GM21619 (cell line): ENCODE measurements around the gene FAT3.

ENCODE experiments used
- ATAC-seq: cut with Tn5 transposase; IDR thresholded peaks from one replicate; pipeline ENCODE4 v1.9.1; 2021; ENCODE audit not compliant: unreplicated experiment

FAT3 gene

GRCh38 chr11:92224407-92225124 is at the start of gene FAT3:
Gene FAT3, plus strand, starts transcription at chr11:92224818. Its CDS starts 127,295 bp downstream, at chr11:92352113.
- no peak for ATAC-seq

DNA sequence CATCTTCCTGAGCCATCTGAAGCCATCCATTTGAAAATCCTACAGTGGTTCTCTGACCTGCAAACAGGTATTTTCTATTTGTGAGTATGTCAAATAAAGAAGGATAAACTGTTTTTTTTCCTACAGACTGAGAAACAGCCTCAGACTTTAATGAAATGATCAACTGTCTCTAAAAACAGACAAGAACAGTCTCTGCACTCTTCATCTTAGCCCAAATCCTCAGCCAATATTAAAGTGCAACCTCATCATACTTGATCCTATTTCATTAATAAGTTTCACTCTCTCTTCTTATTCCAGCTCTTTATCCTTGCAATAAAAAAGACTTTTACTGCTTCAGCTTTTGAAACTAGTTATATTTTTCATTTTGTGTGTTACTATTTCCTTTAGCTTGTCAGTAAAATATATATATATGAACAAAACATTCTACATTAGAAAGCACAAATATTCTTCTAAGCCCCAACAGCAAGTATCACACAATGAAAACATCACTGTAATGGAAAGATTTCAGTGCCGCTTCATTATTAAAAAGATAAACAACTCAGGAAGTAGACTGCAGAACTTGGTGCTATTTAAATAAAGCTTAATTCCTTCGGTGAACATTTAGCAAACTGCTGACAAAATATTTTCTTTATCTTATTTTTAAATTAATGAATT is 45.5 kb upstream of the FAT3 start:
- ATAC-seq: no peak

DNA sequence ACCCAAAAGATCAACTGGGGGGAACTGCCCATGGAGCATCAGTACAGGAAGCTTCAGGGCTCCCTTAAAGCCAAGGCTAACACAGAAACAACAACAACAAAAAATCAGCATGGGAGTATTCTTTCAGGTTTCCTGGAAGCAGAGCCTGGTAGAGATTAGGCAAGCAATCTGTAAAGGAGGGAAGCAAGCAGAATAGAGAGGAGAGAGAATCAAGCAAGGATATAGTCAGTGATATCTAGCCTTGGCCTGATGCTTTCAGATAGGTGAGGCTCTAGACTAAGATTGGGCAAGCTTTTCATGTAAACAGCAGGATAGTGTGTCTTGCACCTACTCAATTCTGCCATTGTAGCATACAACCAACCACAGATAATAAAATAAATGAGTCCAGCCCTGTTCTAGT is 44.4 kb upstream of the FAT3 start:
- no peak for ATAC-seq

DNA sequence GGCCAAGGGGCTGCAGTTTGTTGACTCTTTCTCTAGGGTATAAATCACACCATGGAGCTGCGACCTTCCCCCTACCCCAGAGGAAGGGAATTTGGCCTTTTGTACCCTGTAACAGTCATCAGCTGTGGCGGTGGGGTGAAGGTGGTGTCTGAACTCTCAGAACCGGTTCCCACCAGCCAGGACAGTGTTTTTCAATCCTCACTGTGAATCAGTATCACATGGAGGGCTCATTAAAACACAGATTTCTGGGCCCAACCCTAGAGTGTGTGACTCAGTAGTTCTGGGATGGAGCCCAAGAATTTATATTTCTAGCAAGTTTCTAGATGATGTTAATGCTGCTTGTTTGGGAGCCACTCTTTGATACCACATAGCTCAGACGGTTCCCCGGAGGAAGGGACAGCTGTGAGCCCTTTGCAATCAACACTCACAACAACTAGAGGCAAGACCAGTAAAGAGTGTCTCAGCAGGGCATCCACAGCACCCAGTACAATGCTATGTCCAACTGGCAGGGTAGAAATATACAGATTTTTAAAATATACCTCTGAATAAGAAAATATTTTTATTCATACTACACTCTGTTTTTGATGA is 43.9 kb upstream of the FAT3 start:
- ATAC-seq: no peak

GRCh38 chr11:92190535-92191206 is 33.9 kb upstream of the FAT3 start:
- ATAC-seq: no peak

- ATAC-seq: no peak
Observed at GRCh38 chr11:92192141-92192540, 32.5 kb upstream of the FAT3 start.

- no peak for ATAC-seq
Observed at GRCh38 chr11:92198268-92198667, 26.4 kb upstream of the FAT3 start.

DNA sequence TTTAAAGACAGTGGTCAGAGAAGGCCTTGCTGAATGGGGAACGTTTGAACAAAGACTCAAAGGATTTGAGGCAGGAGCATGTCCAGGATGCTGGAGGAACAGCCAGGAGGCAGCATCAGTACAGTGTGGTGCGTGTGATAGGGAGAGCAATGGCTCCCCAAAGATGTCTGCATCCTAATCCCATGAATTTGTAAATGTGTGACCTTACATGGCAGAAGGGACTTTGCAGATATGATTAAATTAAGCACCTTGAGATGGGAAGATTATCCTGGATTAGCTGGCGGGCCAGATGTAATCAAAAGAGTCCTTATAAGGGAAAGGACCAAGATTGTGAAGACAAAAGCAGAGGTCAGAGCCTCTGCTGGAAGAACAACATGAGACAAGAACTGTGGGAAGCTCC is 24.6 kb upstream of the FAT3 start:
- no peak for ATAC-seq

DNA sequence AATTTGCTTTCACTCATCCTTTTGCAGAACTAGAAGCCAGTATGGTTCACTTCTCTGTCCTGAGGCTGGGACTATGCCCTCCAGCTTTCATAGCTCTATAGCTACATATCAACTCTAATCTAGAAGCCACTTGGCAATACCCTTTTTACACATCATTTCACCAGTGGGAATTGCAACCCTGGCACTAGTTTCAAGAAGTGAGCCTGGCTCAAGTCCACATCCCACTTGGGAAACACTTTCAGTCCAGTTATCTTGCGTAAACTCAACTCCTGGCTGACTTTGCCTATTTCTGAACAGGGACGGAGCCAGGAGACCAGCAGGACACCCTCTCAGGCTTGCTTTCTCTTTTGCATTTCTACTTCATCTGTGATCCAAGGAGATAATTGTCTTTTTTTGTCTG is 19.9 kb upstream of the FAT3 start:
- ATAC-seq: no peak

GRCh38 chr11:92206441-92206840 is 18.2 kb upstream of the FAT3 start:
- no peak for ATAC-seq

- no peak for ATAC-seq
Observed at GRCh38 chr11:92211576-92212167, 12.9 kb upstream of the FAT3 start.

DNA sequence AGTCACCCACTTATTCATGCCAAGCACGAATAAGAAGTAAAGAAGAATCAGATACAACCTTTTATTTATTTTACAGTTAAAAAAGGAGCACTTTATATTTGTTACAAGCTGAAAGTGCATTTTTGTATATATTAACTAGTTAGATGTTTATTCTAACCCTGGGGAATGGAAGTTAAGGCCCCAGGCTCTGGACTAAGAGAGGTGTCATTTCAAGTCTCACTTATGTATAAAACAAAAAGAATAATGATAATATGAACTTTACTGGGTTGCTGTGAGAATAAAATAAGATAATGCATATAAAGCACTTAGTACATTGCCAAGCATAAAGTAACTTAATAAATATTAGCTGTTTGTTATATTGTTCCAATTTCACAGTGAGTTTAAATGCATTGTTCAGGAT is 12.1 kb upstream of the FAT3 start:
- no peak for ATAC-seq

- ATAC-seq: no peak
Observed at GRCh38 chr11:92216789-92217188, 7.8 kb upstream of the FAT3 start.

- ATAC-seq: no peak
Observed at GRCh38 chr11:92219476-92219875, 5.1 kb upstream of the FAT3 start.

DNA sequence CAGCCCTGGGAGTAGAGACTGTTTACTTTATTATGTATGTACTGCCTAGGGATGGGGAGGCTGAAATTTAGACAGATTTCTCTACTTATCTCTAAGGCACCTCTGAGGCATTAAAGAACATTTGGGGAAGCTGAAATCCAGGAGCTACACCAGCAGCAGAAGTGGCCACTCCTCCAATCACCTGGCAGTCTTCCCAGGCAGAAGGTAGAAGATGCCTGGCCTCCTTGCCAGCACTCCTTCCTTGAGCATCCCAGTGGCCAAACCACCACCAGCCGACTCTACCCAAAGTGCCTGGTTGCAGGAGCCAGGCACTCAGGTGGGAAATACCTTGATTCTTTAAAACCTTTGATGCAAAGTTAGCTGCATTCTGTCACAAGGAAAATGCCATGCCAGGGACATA is 1.9 kb upstream of the FAT3 start:
- no peak for ATAC-seq

DNA sequence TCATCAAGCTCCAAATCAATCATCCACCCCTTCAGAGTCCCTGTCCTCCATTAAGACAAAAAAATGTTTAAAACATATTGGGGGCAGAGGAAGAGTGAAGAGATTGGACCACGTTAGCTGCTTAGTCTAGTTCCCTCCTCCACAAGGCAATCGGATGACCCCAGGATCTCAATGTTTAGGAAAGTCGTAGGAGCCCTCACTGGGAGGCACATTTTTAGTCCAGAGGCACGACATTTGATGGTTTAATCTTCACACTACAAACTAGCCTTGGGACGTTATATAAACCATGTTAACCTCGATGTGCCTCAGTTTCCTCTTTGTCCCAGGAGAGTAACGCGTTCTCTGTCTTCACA is 588 bp upstream of the FAT3 start:
- ATAC-seq: no peak

DNA sequence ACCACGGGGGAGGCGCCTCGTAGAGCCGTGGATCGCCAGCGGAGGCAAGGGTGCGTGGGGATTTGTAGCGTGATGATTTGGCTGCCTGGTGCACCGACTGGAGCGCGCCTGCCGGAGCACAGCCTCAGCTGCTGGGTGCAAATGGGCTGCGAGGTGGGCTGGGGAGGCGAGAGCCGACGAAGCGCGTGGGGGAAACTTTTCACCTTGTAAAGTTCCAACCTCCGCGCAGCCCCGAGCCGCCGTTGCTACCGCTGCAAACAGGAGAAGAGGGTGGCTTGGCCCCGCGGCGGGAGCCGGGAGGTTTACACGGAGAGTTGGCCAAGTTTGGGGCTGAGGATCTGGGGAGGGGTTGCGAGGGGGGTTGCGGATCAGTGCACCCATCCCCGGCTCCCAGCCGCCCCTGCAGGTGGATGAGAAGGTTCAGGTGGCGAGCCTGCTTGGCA is 528 bp downstream of the FAT3 start:
- no peak for ATAC-seq

GRCh38 chr11:92225568-92226330 is 1.1 kb downstream of the FAT3 start:
- no peak for ATAC-seq

GRCh38 chr11:92226331-92227229 is 2.0 kb downstream of the FAT3 start:
- no peak for ATAC-seq
